Endothelial cell of umbilical vein (primary cell): ENCODE results near the gene TNFSF4. TPM values are rescaled to one million over a fixed set of nuclear protein-coding genes. Genes with fewer than 3 reads are reported as not detected.

Experiments
- BruUV-seq: library from RNA; stranded (reverse); fragments of 400-500 nt; replicated peaks from 2 replicates; lab custom pipeline; 2021; lab: Mats Ljungman, UMichigan
- CTCF ChIA-PET: fragments of 300-600, 350-600 bp; sonication (Branson Sonifier 250); formaldehyde crosslinking; loops from one replicate; lab custom pipeline; 2021; ENCODE audit warnings: antibody characterized with exemption, inconsistent platforms; lab: Charles Lee
- POLR2A ChIA-PET: fragments of 300-600, 350-600 bp; sonication (Branson Sonifier 250); formaldehyde crosslinking; loops from one replicate; lab custom pipeline; 2021; ENCODE audit warnings: antibody characterized with exemption, inconsistent platforms; lab: Charles Lee
- DNase-seq: peaks from one replicate; pipeline ENCODE4 v3.0.0-alpha.2; 2011; ENCODE audit warnings: low read depth, low spot score
- FAIRE-seq: peaks from 2 replicates; lab custom pipeline; 2011; peaks lifted over from hg19 to GRCh38; lab: Jason Lieb, UNC
- H2AFZ ChIP-seq: 2 replicates; pipeline ENCODE4 v1.6.0; 2012; ENCODE audit warnings: low read depth, low read length, control low read depth, inconsistent platforms
- H3K27ac ChIP-seq: 2 replicates; pipeline ENCODE4 v1.5.1; 2011; ENCODE audit warnings: low read depth, mild to moderate bottlenecking, control low read depth, low read length, moderate library complexity; ENCODE audit not compliant: insufficient read depth
- H3K27me3 ChIP-seq, 2 experiments: 2 replicates each; pipeline versions ENCODE4 v1.6.0 to v1.6.1; 2011; ENCODE audit warnings: low read length in 2 of 2, mixed read lengths in 1 of 2; ENCODE audit not compliant: control insufficient read depth in 2 of 2, insufficient read depth in 2 of 2
- H3K36me3 ChIP-seq, 2 experiments: 2 replicates in 1 of 2; 3 replicates in 1 of 2; pipeline ENCODE4 v1.5.1; 2011; ENCODE audit warnings: low read length in 2 of 2, mild to moderate bottlenecking in 1 of 2, moderate library complexity in 1 of 2; ENCODE audit not compliant: control insufficient read depth in 2 of 2, insufficient read depth in 2 of 2; ENCODE audit errors: extremely low read depth in 1 of 2
- H3K4me1 ChIP-seq: 3 replicates; pipeline ENCODE4 v1.5.1; 2011; ENCODE audit warnings: mild to moderate bottlenecking, low read length; ENCODE audit not compliant: control insufficient read depth, insufficient read depth; ENCODE audit errors: extremely low read depth
- H3K4me2 ChIP-seq: 2 replicates; pipeline ENCODE4 v1.6.1; 2011; ENCODE audit warnings: low read length, control low read depth, mixed read lengths; ENCODE audit not compliant: insufficient read depth
- H3K4me3 ChIP-seq, 3 experiments: fragments of 200-600 bp in 1 of 3; sonication (generic), shearing (Covaris generic) in 1 of 3; replicated peaks in 1 of 3; 2 replicates each; pipeline ENCODE4 v1.5.1; 2011 to 2016; ENCODE audit warnings: control low read depth in 3 of 3, low read length in 3 of 3, mild to moderate bottlenecking in 2 of 3, inconsistent platforms in 1 of 3, low read depth in 1 of 3, moderate library complexity in 1 of 3; ENCODE audit not compliant: insufficient read depth in 1 of 3
- H3K79me2 ChIP-seq: 2 replicates; pipeline ENCODE4 v1.6.0; 2012; ENCODE audit warnings: low read length, inconsistent platforms; ENCODE audit not compliant: control insufficient read depth, insufficient read depth
- H3K9ac ChIP-seq: replicated peaks from 2 replicates; pipeline ENCODE3; 2011; ENCODE audit warnings: low read length, control low read depth; ENCODE audit not compliant: insufficient read depth; ENCODE audit errors: extremely low read depth
- H3K9me1 ChIP-seq: replicated peaks from 3 replicates; pipeline ENCODE4 v1.6.0; 2011; ENCODE audit warnings: mild to moderate bottlenecking, low read length; ENCODE audit not compliant: control insufficient read depth, insufficient read depth; ENCODE audit errors: extremely low read depth
- H3K9me3 ChIP-seq: replicated peaks from 2 replicates; pipeline ENCODE4 v1.5.1; 2012; ENCODE audit warnings: low read length, inconsistent platforms; ENCODE audit not compliant: control insufficient read depth, insufficient read depth
- H4K20me1 ChIP-seq: replicated peaks from 2 replicates; pipeline ENCODE3; 2011; ENCODE audit warnings: mild to moderate bottlenecking, low read length; ENCODE audit not compliant: control insufficient read depth, insufficient read depth; ENCODE audit errors: extremely low read depth
- EZH2 ChIP-seq: IDR thresholded peaks from 2 replicates; pipeline ENCODE4 v1.6.1; 2012; ENCODE audit warnings: borderline replicate concordance, low read depth, mild to moderate bottlenecking, moderate library complexity, low read length, inconsistent platforms; ENCODE audit not compliant: severe bottlenecking
- FOS ChIP-seq: IDR thresholded peaks from 2 replicates; pipeline ENCODE4 v1.6.1; 2011; ENCODE audit warnings: mild to moderate bottlenecking, low read length, moderate library complexity, borderline replicate concordance; ENCODE audit not compliant: insufficient read depth
- GATA2 ChIP-seq: IDR thresholded peaks from 2 replicates; pipeline ENCODE4 v1.7.0; 2011; ENCODE audit warnings: low read depth, mild to moderate bottlenecking, moderate library complexity, mixed read lengths, low read length; ENCODE audit not compliant: insufficient read length, insufficient read depth
- JUN ChIP-seq: IDR thresholded peaks from 2 replicates; pipeline ENCODE4 v1.6.1; 2011; ENCODE audit warnings: borderline replicate concordance, low read depth; ENCODE audit not compliant: insufficient read length, insufficient read depth
- MAX ChIP-seq: IDR thresholded peaks from 2 replicates; pipeline ENCODE4 v1.6.1; 2011; ENCODE audit not compliant: insufficient read depth, insufficient read length
- MYC ChIP-seq: IDR thresholded peaks from one replicate; pipeline ENCODE4 v1.6.1; 2011; ENCODE audit warnings: mild to moderate bottlenecking, low read depth, low read length
- POLR2A ChIP-seq: IDR thresholded peaks from 2 replicates; pipeline ENCODE4 v1.6.1; 2012; ENCODE audit warnings: low read depth, mild to moderate bottlenecking, control low read depth, low read length
- POLR2AphosphoS5 ChIP-seq: IDR thresholded peaks from 2 replicates; pipeline ENCODE4 v1.6.1; 2012; ENCODE audit warnings: low read depth, mild to moderate bottlenecking, control low read depth, low read length, moderate library complexity; ENCODE audit not compliant: insufficient read depth
- dilution Hi-C: fragments of 300-500 bp; cut with MboI; formaldehyde crosslinking; loops from one replicate; pipeline ENCODE4 v1.15.0; 2019; ENCODE audit warnings: low sequenced_read_pairs; ENCODE audit not compliant: extremely low pct_ligation_motif_present
- intact Hi-C: fragments of 100-400 bp; cut with micrococcal nuclease; formaldehyde crosslinking; loops from one replicate; pipeline ENCODE4 v1.10.0; 2022
- polyA plus RNA-seq, 4 experiments: library from polyadenylated mRNA; depleted of rRNA in 3 of 4; stranded (reverse) in 3 of 4; unstranded in 1 of 4; fragments of >200 nt; gene quantifications; 2 replicates each; pipeline versions ENCODE4 v1.2.1 to v1.2.3, GENCODE V29; 2011 to 2012; ENCODE audit warnings: missing spikeins in 1 of 4
- total RNA-seq: library from RNA; stranded (reverse); gene quantifications from 2 replicates; pipeline ENCODE4 v1.2.3, GENCODE V29; 2021
- TF ChIP-seq, protein P1 (sequence below), 2 donors: IDR thresholded peaks; 1 replicate in 1 of 2; 2 replicates in 1 of 2; pipeline ENCODE4 v1.5.1; 2011; ENCODE audit warnings: low read length in 2 of 2, mild to moderate bottlenecking in 2 of 2, moderate library complexity in 2 of 2, control low read depth in 1 of 2, inconsistent platforms in 1 of 2, low read depth in 1 of 2; ENCODE audit not compliant: insufficient read depth in 1 of 2; ENCODE audit errors: extremely low read depth in 1 of 2

Gene TNFSF4
- total and polyA plus RNA-seq, 2 donors (not counting 3 experiments of a cell fraction or from before 2014, with no cell fraction given), result 44.9 to 88.1 TPM

GRCh38 chr1:173149887-173150286 is 57.2 kb downstream of the TNFSF4 start:
- intact Hi-C loops, result no loop called here
- no peak for DNase-seq

More at GRCh38 chr1:173149887-173150286, 57.2 kb downstream of the TNFSF4 start:
- Histone ChIP-seq H3K9me1 (no peaks in the 10 kb centered on the region), H4K20me1 (no peaks in the 10 kb centered on the region), H2AFZ (no peak overlapping the region), H3K9ac (no peak overlapping the region), H3K79me2 (no peaks in the 10 kb centered on the region), H3K27me3 (no peaks in the 10 kb centered on the region), H3K4me3 (no peak overlapping the region), H3K4me2 (no peak overlapping the region), H3K9me3 (no peaks in the 10 kb centered on the region), H3K36me3 (no peaks in the 10 kb centered on the region), H3K4me1 (no peaks in the 10 kb centered on the region), H3K27ac (no peak overlapping the region)
- dilution Hi-C loops, result no loop called here
- CTCF ChIA-PET, result no interaction called here
- POLR2A ChIA-PET, result no interaction called here
- FAIRE-seq, result no peak
- BruUV-seq, result no TSS peak
- TF ChIP-seq POLR2A (no peak), EZH2 (no peak), MYC (no peak), POLR2AphosphoS5 (no peak), MAX (no peak), FOS (no peak), GATA2 (no peak), JUN (no peak)
- TF ChIP-seq, protein P1, sequence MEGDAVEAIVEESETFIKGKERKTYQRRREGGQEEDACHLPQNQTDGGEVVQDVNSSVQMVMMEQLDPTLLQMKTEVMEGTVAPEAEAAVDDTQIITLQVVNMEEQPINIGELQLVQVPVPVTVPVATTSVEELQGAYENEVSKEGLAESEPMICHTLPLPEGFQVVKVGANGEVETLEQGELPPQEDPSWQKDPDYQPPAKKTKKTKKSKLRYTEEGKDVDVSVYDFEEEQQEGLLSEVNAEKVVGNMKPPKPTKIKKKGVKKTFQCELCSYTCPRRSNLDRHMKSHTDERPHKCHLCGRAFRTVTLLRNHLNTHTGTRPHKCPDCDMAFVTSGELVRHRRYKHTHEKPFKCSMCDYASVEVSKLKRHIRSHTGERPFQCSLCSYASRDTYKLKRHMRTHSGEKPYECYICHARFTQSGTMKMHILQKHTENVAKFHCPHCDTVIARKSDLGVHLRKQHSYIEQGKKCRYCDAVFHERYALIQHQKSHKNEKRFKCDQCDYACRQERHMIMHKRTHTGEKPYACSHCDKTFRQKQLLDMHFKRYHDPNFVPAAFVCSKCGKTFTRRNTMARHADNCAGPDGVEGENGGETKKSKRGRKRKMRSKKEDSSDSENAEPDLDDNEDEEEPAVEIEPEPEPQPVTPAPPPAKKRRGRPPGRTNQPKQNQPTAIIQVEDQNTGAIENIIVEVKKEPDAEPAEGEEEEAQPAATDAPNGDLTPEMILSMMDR (IDR thresholded peaks at IDR 0.05; ENCODE audit: extremely low read depth in 1 of 2, insufficient read depth in 1 of 2, low read depth in 1 of 2, low read length in 2 of 2), result no peak
